Measurements from ENCODE around the gene PPDPF.

DNA sequence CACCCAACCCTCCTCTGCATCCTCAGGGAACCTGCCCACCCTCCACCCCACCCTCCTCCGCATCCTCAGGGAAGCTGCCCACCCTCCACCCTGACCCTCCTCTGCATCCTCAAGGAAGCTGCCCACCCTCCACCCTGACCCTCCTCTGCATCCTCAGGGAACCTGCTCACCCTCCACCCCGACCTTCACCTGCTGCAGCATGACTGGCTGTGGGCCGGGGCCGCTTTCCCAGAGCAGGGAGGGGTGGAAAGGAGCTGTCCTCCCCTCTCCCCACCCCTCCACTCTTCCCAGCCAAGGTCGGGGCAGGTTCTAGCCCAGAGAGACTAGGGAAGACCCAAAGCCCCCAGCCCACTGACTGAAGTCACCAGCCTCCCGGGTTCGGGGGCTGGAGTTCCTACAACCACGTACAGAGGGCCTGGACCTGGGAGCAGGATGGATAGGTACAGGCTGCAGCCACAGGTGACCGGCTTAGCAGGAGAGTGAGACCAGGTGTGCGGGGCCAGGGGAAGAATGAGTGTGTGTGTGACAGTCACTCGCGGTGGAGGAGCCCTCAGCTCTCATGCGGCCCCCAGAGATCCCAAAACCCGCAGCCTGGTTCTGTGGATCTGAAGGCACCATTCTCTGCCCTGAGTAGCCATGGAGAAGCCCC lies 33.3 kb upstream of the PPDPF start:
- TF ChIP-seq, protein P1, sequence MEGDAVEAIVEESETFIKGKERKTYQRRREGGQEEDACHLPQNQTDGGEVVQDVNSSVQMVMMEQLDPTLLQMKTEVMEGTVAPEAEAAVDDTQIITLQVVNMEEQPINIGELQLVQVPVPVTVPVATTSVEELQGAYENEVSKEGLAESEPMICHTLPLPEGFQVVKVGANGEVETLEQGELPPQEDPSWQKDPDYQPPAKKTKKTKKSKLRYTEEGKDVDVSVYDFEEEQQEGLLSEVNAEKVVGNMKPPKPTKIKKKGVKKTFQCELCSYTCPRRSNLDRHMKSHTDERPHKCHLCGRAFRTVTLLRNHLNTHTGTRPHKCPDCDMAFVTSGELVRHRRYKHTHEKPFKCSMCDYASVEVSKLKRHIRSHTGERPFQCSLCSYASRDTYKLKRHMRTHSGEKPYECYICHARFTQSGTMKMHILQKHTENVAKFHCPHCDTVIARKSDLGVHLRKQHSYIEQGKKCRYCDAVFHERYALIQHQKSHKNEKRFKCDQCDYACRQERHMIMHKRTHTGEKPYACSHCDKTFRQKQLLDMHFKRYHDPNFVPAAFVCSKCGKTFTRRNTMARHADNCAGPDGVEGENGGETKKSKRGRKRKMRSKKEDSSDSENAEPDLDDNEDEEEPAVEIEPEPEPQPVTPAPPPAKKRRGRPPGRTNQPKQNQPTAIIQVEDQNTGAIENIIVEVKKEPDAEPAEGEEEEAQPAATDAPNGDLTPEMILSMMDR (IDR thresholded peaks at IDR 0.05): no peak
- TF ChIP-seq POLR2A (IDR thresholded peaks at IDR 0.05): no peak
- TF ChIP-seq POLR2AphosphoS5 (IDR thresholded peaks at IDR 0.05): no peak

All from suprapubic skin (tissue), 4 donors.